ENCODE measurements around the gene CTPS2.

The CTPS2 gene

GRCh38 chrX:16558489-16558888 is 154.0 kb downstream of the CTPS2 start:
- no peak for DNase-seq (ENCODE audit: low spot score)

GRCh38 chrX:16552546-16552945 is 159.9 kb downstream of the CTPS2 start:
- no peak for DNase-seq (ENCODE audit: low spot score)

GRCh38 chrX:16547644-16548043 is 164.8 kb downstream of the CTPS2 start:
- no peak for DNase-seq (ENCODE audit: low spot score)

- no peak for DNase-seq (ENCODE audit: low spot score)
Observed at GRCh38 chrX:16544969-16545368, 167.5 kb downstream of the CTPS2 start.

Data from hematopoietic multipotent progenitor cell treated with erythropoietin and hydrocortisone succinate and interleukin-3 and kit ligand, for 15 days (in vitro differentiated cells).